ENCODE measurements around the gene ADAMTSL3. TPM values are rescaled to one million over a fixed set of nuclear protein-coding genes. Genes with fewer than 3 reads are reported as not detected.
A peak's percentile ranks its signal among the peaks of the same experiment; 100 is the strongest.

ADAMTSL3 gene
- total RNA-seq, 4 donors from 2014 or later = 16.6 to 30.0 (median 21.8) TPM

DNA sequence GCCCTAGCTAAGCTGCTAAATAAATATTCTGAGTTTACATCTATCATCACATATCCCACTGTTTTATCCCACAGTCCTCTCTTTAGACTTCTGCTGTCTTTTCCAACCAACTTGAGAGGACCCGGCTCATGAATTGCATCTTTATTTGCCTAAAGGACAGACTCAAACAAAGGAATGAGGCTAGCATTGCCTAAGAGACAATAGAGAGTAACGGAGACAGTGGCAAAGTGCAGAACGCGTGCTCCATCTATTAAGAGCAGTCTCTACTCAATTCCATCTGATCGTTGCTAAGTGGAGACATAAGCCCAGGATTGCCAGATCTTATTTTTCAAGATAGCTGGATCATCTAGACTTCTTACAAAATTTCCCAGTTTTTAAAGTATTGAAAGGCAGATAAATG is 2.3 kb downstream of the ADAMTSL3 start:
- intact Hi-C loops (cut with DNase I) = loop anchor here (10.0 kb wide), 1 partner anchor 89 kb away; no protein-coding TSS in a partner anchor
- Histone ChIP-seq H3K27ac (replicated peaks in 1 of 4) (peak overlapping the region in 3 of 4 donors; percentile 75 to 88 (median 78)), H3K9me3 (no peaks in the 10 kb centered on the region), H3K36me3 (peaks cover 0 to 6% (median 0%) of the 10 kb centered on the region in 4 donors), H3K4me1 (peaks cover 27 to 71% (median 66%) of the 10 kb centered on the region in 4 donors), H3K4me3 (peak overlapping the region in 1 of 4 donors; percentile 71), H3K27me3 (peaks cover 0 to 21% (median 0%) of the 10 kb centered on the region in 4 donors)
- 76% methylated on average over 5 of the region's 5 CpGs for WGBS
- peak; percentile 37 for DNase-seq (ENCODE audit: extremely low spot score)
- TF ChIP-seq EP300 (IDR thresholded peaks at IDR 0.05) = no peak
- TF ChIP-seq, protein P1, sequence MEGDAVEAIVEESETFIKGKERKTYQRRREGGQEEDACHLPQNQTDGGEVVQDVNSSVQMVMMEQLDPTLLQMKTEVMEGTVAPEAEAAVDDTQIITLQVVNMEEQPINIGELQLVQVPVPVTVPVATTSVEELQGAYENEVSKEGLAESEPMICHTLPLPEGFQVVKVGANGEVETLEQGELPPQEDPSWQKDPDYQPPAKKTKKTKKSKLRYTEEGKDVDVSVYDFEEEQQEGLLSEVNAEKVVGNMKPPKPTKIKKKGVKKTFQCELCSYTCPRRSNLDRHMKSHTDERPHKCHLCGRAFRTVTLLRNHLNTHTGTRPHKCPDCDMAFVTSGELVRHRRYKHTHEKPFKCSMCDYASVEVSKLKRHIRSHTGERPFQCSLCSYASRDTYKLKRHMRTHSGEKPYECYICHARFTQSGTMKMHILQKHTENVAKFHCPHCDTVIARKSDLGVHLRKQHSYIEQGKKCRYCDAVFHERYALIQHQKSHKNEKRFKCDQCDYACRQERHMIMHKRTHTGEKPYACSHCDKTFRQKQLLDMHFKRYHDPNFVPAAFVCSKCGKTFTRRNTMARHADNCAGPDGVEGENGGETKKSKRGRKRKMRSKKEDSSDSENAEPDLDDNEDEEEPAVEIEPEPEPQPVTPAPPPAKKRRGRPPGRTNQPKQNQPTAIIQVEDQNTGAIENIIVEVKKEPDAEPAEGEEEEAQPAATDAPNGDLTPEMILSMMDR (IDR thresholded peaks at IDR 0.05) = no peak
- no peak for TF ChIP-seq POLR2A (IDR thresholded peaks at IDR 0.05; ENCODE audit: low read depth)
- TF ChIP-seq POLR2AphosphoS5 (IDR thresholded peaks at IDR 0.05) = no peak

DNA sequence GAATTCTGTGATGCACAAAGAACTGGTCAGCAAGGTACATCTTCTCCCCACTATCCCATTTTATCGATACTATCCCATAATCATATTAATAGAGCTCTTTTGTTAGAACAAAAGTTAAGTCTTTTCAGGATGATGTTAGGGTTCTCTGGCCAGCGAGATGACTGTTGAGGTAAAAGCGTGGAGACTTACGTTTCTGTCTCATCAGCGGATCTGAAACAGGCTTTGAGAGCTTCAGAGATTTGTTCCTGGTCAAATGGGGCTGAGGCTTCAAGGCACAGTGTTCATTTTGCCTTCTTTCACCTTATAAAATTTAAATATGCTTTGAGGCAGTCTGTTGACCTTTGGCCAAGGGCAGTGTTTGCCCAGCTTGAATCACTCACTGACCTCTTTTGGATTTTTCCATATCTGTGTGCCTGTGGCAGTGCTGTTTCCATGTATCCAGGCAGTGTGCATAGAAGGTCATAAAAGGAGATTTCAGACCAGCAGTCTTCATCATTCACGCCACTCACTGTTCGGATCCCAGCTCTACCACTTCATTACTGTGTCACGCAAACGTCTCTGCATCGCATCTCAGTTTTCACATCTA is 3.1 kb downstream of the ADAMTSL3 start:
- no peaks in the 10 kb centered on the region for H3K9me3 ChIP-seq
- H3K27ac ChIP-seq (replicated peaks in 1 of 4) = peak overlapping the region; percentile 40 to 78 (median 64)
- no peak overlapping the region for H3K4me3 ChIP-seq
- no peak for DNase-seq (ENCODE audit: extremely low spot score)
- intact Hi-C loops (cut with DNase I) = loop anchor here (10.0 kb wide), 1 partner anchor 88 kb away; no protein-coding TSS in a partner anchor
- peaks cover 0 to 6% (median 0%) of the 10 kb centered on the region in 4 donors for H3K36me3 ChIP-seq
- 85% methylated on average over 10 of the region's 10 CpGs for WGBS
- peaks cover 0 to 21% (median 0%) of the 10 kb centered on the region in 4 donors for H3K27me3 ChIP-seq
- TF ChIP-seq POLR2A (IDR thresholded peaks at IDR 0.05; ENCODE audit: low read depth) = no peak
- TF ChIP-seq POLR2AphosphoS5 (IDR thresholded peaks at IDR 0.05) = no peak
- TF ChIP-seq, protein P1 (IDR thresholded peaks at IDR 0.05) = no peak
- TF ChIP-seq EP300 (IDR thresholded peaks at IDR 0.05) = no peak
- H3K4me1 ChIP-seq = peaks cover 27 to 71% (median 66%) of the 10 kb centered on the region in 4 donors

DNA sequence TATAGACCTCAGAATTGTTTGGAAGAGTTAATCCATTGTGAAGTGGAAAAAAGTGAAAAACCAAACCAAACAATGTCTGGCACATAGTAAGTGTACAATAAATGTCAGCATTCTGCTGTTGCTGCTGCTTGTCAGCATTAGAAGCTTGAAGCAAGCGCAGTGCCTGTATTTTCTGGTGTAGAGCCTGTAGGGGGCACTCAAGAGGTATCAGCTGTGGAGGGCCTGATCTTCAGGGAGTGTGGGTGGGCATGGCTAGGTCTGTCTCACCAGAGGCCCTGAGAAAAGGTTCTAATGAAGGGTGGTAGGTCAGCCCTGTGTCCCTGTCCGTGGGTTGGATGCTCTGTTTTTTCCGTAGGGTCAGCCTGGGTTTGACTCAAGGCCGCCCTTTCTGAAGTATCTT is 3.6 kb downstream of the ADAMTSL3 start:
- H3K4me1 ChIP-seq = peaks cover 27 to 68% (median 65%) of the 10 kb centered on the region in 4 donors

DNA sequence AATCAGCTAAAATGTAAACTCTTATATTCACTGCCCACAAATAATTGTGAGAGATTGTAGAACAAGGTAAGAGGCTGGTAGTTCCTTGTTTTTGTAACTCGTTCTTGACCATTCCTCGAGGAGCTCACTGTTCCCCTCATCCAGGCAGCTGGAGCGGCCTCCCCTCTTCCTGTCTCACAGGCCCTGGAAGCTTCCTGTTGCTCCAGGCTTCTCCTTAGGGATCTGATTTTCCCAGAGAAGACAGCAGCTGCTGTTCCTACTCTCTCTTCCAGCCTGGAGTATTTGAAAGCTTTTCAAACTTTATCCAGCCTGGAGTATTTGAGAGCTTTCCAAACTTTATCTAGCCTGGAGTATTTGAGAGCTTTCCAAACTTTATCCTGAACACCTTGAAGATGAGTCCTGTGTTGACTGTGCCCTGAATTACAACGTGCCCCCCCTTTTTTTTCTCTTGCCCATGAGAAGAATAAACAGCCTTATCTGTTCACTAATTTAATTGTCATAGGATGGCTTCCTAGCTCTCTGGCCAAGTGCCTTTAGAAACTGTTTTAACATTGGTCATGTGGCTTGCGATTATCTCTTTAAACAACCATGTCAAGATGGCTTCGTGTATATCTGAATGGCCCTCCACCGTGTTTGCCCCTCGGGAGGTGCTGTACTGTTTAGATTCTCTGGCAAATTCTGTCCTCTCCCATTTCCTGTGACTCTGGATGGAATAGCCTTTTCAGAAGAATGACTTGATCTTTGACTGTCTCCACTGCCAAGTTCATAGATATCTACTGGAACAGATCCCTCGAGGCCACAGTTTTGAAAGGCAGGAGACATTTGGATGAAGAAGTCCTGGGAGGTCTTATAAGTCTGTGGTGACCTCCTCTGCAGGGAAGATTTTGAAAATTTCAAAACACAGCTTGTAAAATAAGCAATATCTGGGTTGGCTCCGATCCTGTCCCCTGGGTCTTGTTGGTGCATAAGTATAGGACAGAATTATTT is 4.8 kb downstream of the ADAMTSL3 start:
- intact Hi-C loops (cut with DNase I) = loop anchor here (10.0 kb wide), 1 partner anchor 86 kb away; no protein-coding TSS in a partner anchor
- DNase-seq (ENCODE audit: extremely low spot score) = peak; percentile 92
- Histone ChIP-seq H3K4me1 (peaks cover 23 to 61% (median 58%) of the 10 kb centered on the region in 4 donors), H3K27ac (replicated peaks in 1 of 4) (peak overlapping the region; percentile 40 to 78 (median 46)), H3K9me3 (no peaks in the 10 kb centered on the region), H3K27me3 (peaks cover 0 to 15% (median 0%) of the 10 kb centered on the region in 4 donors), H3K4me3 (no peak overlapping the region), H3K36me3 (peaks cover 0 to 6% (median 0%) of the 10 kb centered on the region in 4 donors)
- WGBS = 57% methylated on average over 10 of the region's 10 CpGs
- TF ChIP-seq POLR2A (IDR thresholded peaks at IDR 0.05; ENCODE audit: low read depth) = no peak

More for the DNA sequence above, 3.6 kb downstream of the ADAMTSL3 start:
- intact Hi-C loops (cut with DNase I) = loop anchor here (10.0 kb wide), 1 partner anchor 87 kb away; no protein-coding TSS in a partner anchor
- H3K36me3 ChIP-seq = peaks cover 0 to 6% (median 0%) of the 10 kb centered on the region in 4 donors
- H3K9me3 ChIP-seq = no peaks in the 10 kb centered on the region
- no peak overlapping the region for H3K4me3 ChIP-seq
- no peak for DNase-seq (ENCODE audit: extremely low spot score)
- H3K27me3 ChIP-seq = peaks cover 0 to 21% (median 0%) of the 10 kb centered on the region in 4 donors
- H3K27ac ChIP-seq (replicated peaks in 1 of 4) = peak overlapping the region; percentile 40 to 78 (median 46)
- WGBS = 98% methylated on average over 4 of the region's 4 CpGs
- TF ChIP-seq, protein P1 (IDR thresholded peaks at IDR 0.05) = peak in 1 of 3 experiments; percentile 32
- TF ChIP-seq POLR2AphosphoS5 (IDR thresholded peaks at IDR 0.05) (no peak), POLR2A (IDR thresholded peaks at IDR 0.05; ENCODE audit: low read depth) (no peak), EP300 (IDR thresholded peaks at IDR 0.05) (no peak)

All from esophagus muscularis mucosa (tissue), 4 donors.